Measurements from ENCODE around the gene MICAL2. TPM values are rescaled to one million over a fixed set of nuclear protein-coding genes. Genes with fewer than 3 reads are reported as not detected.

Gene MICAL2
- total RNA-seq, 2 experiments from 2014 or later, result 155 to 158 TPM

GRCh38 chr11:12187399-12187798 is 77.0 kb downstream of the MICAL2 start:
- POLR2A ChIA-PET, result no interaction called here

GRCh38 chr11:12188548-12189317 is 78.3 kb downstream of the MICAL2 start:
- CTCF ChIA-PET, result interaction anchor here (1.3 to 2.0 kb wide), 4 partner anchors 11 to 141 kb away, joined by 3 to 8 read pairs (median 4); no protein-coding TSS in a partner anchor
- POLR2A ChIA-PET, result interaction anchor here (0.7 to 0.8 kb wide), 2 partner anchors 32 to 38 kb away, joined by 3 to 5 read pairs; no protein-coding TSS in a partner anchor

More at GRCh38 chr11:12187399-12187798, 77.0 kb downstream of the MICAL2 start:
- CTCF ChIA-PET, result interaction anchor here (0.8 kb wide), 1 partner anchor 102 kb away, joined by 5 read pairs; no protein-coding TSS in a partner anchor

- ChIA-PET CTCF (interaction anchor here (0.9 to 2.0 kb wide), 9 partner anchors 11 to 142 kb away, joined by 3 to 8 read pairs (median 4); no protein-coding TSS in a partner anchor), POLR2A (interaction anchor here (0.7 to 1.7 kb wide), 4 partner anchors 11 to 39 kb away, joined by 3 to 5 read pairs (median 4); no protein-coding TSS in a partner anchor)
Observed at GRCh38 chr11:12189543-12190235, 79.3 kb downstream of the MICAL2 start.

- POLR2A ChIA-PET, result interaction anchor here (1.7 kb wide), 1 partner anchor 10 kb away, joined by 3 read pairs; no protein-coding TSS in a partner anchor
Observed at GRCh38 chr11:12190511-12190910, 80.1 kb downstream of the MICAL2 start.

GRCh38 chr11:12192794-12193514 is 82.6 kb downstream of the MICAL2 start:
- ChIA-PET CTCF (no interaction called here), POLR2A (no interaction called here)

More at GRCh38 chr11:12190511-12190910, 80.1 kb downstream of the MICAL2 start:
- CTCF ChIA-PET, result interaction anchor here (1.2 to 2.0 kb wide), 9 partner anchors 11 to 143 kb away, joined by 3 to 8 read pairs (median 4); no protein-coding TSS in a partner anchor

- POLR2A ChIA-PET, result no interaction called here
- CTCF ChIA-PET, result interaction anchor here (1.3 kb wide), 1 partner anchor 19 kb away, joined by 5 read pairs; no protein-coding TSS in a partner anchor
Observed at GRCh38 chr11:12193515-12194336, 83.3 kb downstream of the MICAL2 start.

- CTCF ChIA-PET, result interaction anchor here (1.5 to 2.5 kb wide), 3 partner anchors 11 to 86 kb away, joined by 3 to 6 read pairs (median 5); no protein-coding TSS in a partner anchor
- POLR2A ChIA-PET, result interaction anchor here (0.7 to 1.4 kb wide), 2 partner anchors 19 to 37 kb away, joined by 3 to 5 read pairs; no protein-coding TSS in a partner anchor
Observed at GRCh38 chr11:12195768-12196167, 85.4 kb downstream of the MICAL2 start.

GRCh38 chr11:12196308-12196707 is 85.9 kb downstream of the MICAL2 start:
- ChIA-PET POLR2A (interaction anchor here (1.0 to 1.4 kb wide), 2 partner anchors 10 to 20 kb away, joined by 3 read pairs; no protein-coding TSS in a partner anchor), CTCF (interaction anchor here (1.5 to 2.5 kb wide), 3 partner anchors 10 to 85 kb away, joined by 3 to 6 read pairs (median 5); no protein-coding TSS in a partner anchor)

GRCh38 chr11:12196872-12197271 is 86.5 kb downstream of the MICAL2 start:
- ChIA-PET POLR2A (interaction anchor here (1.0 kb wide), 1 partner anchor 10 kb away, joined by 3 read pairs; no protein-coding TSS in a partner anchor), CTCF (interaction anchor here (0.6 to 2.5 kb wide), 2 partner anchors 10 to 22 kb away, joined by 3 to 6 read pairs; no protein-coding TSS in a partner anchor)

GRCh38 chr11:12198251-12199222 is 88.1 kb downstream of the MICAL2 start:
- POLR2A ChIA-PET, result interaction anchor here (0.6 to 1.5 kb wide), 4 partner anchors 17 to 88 kb away, joined by 4 to 5 read pairs (median 4); partner anchors contain the start of gene MICAL2
- CTCF ChIA-PET, result interaction anchor here (1.0 to 2.5 kb wide), 7 partner anchors 8 to 88 kb away, joined by 3 to 6 read pairs (median 4); partner anchors contain the start of gene MICAL2

GRCh38 chr11:12199231-12199948 is 89.0 kb downstream of the MICAL2 start:
- ChIA-PET POLR2A (interaction anchor here (0.5 to 1.5 kb wide), 4 partner anchors 14 to 89 kb away, joined by 3 to 5 read pairs (median 4); partner anchors contain the start of gene MICAL2), CTCF (interaction anchor here (1.0 to 2.1 kb wide), 9 partner anchors 13 to 112 kb away, joined by 3 to 6 read pairs (median 3); partner anchors contain the start of gene MICAL2)

- CTCF ChIA-PET, result interaction anchor here (0.9 to 1.3 kb wide), 5 partner anchors 10 to 113 kb away, joined by 3 to 4 read pairs (median 3); no protein-coding TSS in a partner anchor
- POLR2A ChIA-PET, result interaction anchor here (0.5 to 1.5 kb wide), 4 partner anchors 10 to 90 kb away, joined by 3 to 5 read pairs (median 4); partner anchors contain the start of gene MICAL2
Observed at GRCh38 chr11:12200279-12200990, 90.0 kb downstream of the MICAL2 start.

- POLR2A ChIA-PET, result interaction anchor here (1.5 kb wide), 1 partner anchor 11 kb away, joined by 3 read pairs; no protein-coding TSS in a partner anchor
Observed at GRCh38 chr11:12200991-12201985, 90.9 kb downstream of the MICAL2 start.

More at GRCh38 chr11:12200991-12201985, 90.9 kb downstream of the MICAL2 start:
- CTCF ChIA-PET, result interaction anchor here (0.9 to 1.3 kb wide), 2 partner anchors 11 to 36 kb away, joined by 3 to 4 read pairs; no protein-coding TSS in a partner anchor
